Skeletal muscle tissue (tissue), 4 donors: ENCODE measurements around the gene DUS3L. TPM values are rescaled to one million over a fixed set of nuclear protein-coding genes. Genes with fewer than 3 reads are reported as not detected.

ENCODE experiments used
- H3K27ac ChIP-seq: one replicate; pipeline ENCODE4 v1.7.0; 2013; ENCODE audit warnings: mild to moderate bottlenecking, low read depth, low read length, inconsistent platforms
- H3K27me3 ChIP-seq, 3 donors: one replicate each; pipeline ENCODE4 v1.7.0; 2013; ENCODE audit warnings: low read length in 3 of 3; ENCODE audit not compliant: control insufficient read depth in 3 of 3, insufficient read depth in 3 of 3
- H3K36me3 ChIP-seq, 3 donors: one replicate each; pipeline ENCODE4 v1.7.0; 2013; ENCODE audit warnings: low read length in 3 of 3; ENCODE audit not compliant: control insufficient read depth in 3 of 3, insufficient read depth in 3 of 3
- H3K4me1 ChIP-seq, 3 donors: one replicate each; pipeline ENCODE4 v1.7.0; 2013; ENCODE audit warnings: low read length in 3 of 3, mild to moderate bottlenecking in 3 of 3; ENCODE audit not compliant: control insufficient read depth in 3 of 3, insufficient read depth in 3 of 3
- H3K4me3 ChIP-seq, 3 donors: one replicate each; pipeline ENCODE4 v1.7.0; 2013; ENCODE audit warnings: low read length in 3 of 3
- H3K9ac ChIP-seq, 3 donors: one replicate each; pipeline ENCODE4 v1.7.0; 2013; ENCODE audit warnings: low read length in 3 of 3, mild to moderate bottlenecking in 3 of 3, moderate library complexity in 2 of 3, low read depth in 1 of 3
- H3K9me3 ChIP-seq, 3 donors: one replicate each; pipeline ENCODE4 v1.7.0; 2013; ENCODE audit warnings: low read length in 3 of 3; ENCODE audit not compliant: control insufficient read depth in 3 of 3
- total RNA-seq: library from RNA; depleted of rRNA; stranded (reverse); fragments of >200 nt; gene quantifications from one replicate; pipeline ENCODE4 v1.2.3, GENCODE V29; 2014
- donor health status: Osteomylitis.

DUS3L gene, protein sequence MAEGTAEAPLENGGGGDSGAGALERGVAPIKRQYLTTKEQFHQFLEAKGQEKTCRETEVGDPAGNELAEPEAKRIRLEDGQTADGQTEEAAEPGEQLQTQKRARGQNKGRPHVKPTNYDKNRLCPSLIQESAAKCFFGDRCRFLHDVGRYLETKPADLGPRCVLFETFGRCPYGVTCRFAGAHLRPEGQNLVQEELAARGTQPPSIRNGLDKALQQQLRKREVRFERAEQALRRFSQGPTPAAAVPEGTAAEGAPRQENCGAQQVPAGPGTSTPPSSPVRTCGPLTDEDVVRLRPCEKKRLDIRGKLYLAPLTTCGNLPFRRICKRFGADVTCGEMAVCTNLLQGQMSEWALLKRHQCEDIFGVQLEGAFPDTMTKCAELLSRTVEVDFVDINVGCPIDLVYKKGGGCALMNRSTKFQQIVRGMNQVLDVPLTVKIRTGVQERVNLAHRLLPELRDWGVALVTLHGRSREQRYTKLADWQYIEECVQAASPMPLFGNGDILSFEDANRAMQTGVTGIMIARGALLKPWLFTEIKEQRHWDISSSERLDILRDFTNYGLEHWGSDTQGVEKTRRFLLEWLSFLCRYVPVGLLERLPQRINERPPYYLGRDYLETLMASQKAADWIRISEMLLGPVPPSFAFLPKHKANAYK
- 15.7 TPM for total RNA-seq

DNA sequence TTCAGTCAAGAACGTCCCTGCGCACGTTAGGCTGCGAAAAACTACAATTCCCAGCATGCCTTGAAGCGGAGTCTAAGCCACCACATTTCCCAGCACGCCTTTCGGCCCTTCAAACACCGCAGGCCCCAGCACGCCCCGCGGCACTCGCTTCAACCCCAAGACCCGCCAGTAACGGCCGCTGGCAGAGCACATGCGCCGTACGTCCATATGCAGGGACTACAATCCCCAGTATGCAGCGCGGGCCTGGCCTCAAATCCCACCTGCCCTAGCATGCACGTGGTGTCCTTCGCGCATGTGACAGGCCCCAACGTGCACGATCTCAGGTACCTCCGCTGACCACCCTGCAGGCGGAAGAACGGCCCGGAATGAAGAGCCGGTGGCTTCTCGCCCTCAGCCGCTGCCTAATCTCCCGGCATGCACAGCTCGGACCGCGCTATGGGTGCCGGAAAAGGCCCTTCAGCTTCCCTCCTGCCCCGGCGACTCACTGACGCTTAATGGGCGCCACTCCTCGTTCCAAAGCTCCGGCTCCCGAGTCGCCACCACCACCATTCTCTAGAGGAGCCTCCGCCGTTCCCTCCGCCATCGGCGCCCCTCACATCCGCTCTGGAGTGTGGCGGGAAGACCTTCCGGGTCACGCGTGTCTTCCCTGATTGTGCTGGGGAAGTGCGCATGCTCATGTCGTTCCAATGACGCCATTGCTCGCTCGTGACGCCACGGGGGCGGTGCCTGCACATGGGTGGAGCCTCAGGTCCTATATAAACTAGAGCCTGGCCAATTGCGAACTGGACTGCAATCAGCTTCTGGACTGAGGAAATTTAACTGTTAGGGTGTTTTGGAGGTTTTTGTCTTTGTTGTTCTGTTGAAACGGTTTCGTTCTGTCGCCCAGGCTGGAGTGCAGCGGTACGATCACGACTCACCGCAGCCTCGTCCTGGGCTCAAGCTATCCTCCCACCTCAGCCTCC is at the start of gene DUS3L:
DUS3L (minus strand) TSS at position 605 of the 962 bp plus-strand sequence; CDS start at position 583, 22 bp downstream.
- Histone ChIP-seq H3K9ac (peak within 1 kb of the TSS; percentile 96 to 98 (median 98)), H3K27ac (peak within 1 kb of the TSS; percentile 99), H3K36me3 (peaks cover 38 to 41% (median 39%) of the 10 kb centered on the region in 3 donors), H3K4me3 (peak within 1 kb of the TSS; percentile 98 to 99 (median 98)), H3K27me3 (peaks cover 0 to 4% (median 0%) of the 10 kb centered on the region in 3 donors), H3K9me3 (peaks cover 0 to 3% (median 0%) of the 10 kb centered on the region in 3 donors), H3K4me1 (peaks cover 7 to 12% (median 7%) of the 10 kb centered on the region in 3 donors)

DNA sequence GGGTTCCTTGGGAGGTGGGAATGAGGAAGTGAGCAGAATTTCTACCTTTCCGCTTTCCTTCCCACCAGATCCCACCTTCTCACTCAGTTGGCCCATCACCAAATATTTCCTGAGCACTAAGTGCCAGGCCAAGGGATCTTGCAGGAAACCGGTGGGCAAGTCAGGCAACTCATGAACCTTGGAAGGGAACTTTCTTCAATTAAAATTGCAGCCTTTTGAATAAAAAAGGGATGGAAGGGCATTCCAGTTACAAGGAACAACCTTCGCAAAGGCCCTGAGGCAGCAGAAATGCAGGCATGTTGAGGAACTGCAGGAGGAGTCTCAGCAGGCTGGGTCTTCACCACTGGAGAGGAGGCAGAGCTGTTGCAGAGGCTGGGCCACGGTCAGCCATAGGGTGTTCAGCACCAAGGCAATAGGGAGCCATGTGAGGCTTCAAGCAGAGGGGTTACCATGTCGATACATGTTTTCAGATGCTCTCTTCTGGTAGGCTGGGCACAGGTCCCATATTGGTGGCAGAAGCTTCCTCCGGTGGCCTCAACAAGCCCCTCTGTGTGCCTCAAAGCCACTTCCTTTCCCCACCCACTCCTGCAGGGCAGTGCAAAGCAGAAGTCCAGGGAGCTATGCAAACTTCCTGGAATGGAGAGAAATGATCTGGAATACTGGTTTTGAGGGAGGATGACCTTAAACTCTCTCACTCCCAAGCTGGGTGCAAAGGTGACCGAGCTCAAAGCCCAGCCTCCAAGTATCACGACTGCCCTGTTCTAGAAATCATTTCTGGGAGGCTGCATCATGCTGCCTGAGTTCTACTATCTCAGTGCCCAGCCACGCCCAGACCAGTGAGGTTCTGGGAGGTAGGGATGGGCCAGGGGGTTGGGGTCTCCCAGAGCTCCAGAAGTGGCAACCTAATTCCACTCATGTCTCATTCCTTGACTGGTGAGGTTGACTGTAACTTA is 48.4 kb upstream of the DUS3L start, which contains the start of gene FUT6:
FUT6 (minus strand) TSS at position 638 of the 953 bp plus-strand sequence. CDS start 7,135 bp downstream, outside the sequence.
- Histone ChIP-seq H3K4me1 (no peaks in the 10 kb centered on the region), H3K4me3 (no peak within 1 kb of the TSS), H3K9ac (no peak within 1 kb of the TSS), H3K36me3 (no peaks in the 10 kb centered on the region), H3K27me3 (peaks cover 3 to 13% (median 9%) of the 10 kb centered on the region in 3 donors), H3K27ac (no peak within 1 kb of the TSS), H3K9me3 (no peaks in the 10 kb centered on the region)

DNA sequence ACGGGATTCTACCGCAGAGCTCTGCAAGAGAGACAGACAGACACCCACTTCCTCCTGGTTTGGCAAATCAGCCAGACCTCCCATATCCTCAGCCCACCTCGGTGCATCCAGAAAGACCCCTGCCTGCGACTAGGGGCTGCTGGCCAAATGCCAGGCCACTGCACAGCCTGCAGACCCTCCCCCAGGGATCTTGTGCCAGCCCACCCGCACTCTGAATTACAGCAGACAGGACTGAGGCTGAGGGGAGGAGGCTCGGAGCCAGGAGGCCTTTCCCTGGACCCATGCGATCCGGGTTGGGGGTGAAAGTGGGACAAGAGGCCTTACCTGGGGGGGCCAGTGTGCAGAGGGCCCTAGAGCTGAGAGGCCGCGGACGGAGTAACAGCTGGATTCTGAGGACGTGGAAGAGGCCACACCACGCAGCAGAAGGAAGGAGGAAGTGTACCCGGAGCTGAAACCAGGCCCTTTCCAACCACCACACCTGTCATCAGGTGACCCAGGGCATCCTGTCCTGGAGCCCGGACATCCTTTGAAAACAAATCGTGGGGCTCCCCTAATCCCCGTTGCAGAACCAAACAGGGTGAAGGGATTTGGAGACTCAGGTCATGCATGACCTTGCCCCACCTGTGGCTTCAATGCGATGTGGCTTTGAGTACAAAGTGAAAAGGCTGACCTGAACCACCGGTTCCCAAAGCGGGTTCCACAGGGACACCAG is 47.5 kb upstream of the DUS3L start:
- H3K4me1 ChIP-seq = no peaks in the 10 kb centered on the region
- H3K9me3 ChIP-seq = no peaks in the 10 kb centered on the region
- no peak overlapping the region for H3K4me3 ChIP-seq
- H3K36me3 ChIP-seq = no peaks in the 10 kb centered on the region
- H3K9ac ChIP-seq = no peak overlapping the region
- H3K27ac ChIP-seq = no peak overlapping the region
- H3K27me3 ChIP-seq = peaks cover 5 to 13% (median 9%) of the 10 kb centered on the region in 3 donors

DNA sequence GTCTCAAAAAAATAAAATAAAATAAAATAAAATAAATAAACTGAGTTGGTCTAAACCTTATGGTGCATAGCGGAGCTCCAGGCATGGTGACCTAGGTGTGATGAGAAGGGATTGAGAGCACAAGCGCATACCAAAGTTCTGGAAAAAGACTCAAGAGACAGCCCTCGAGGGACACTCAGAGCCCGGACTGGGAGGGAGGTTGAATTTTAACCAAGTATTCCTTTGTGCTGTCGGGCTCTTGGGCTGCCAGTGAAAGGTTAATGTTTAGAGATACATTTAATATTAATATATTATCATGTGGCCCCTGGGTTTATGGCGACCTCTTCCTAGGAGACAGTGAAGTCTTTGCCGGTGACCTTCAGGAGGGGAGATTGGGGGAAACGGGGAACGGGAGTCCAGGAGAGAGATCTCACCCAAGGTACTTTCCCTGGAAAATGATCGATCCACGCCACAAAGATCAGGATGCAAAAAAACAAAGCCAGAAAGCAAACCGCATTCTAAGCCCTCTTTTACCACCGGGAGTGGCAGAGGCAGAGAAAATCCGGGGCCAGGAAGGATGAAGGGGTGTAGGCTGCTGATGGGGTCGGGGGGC is 46.9 kb upstream of the DUS3L start:
- H3K36me3 ChIP-seq = no peaks in the 10 kb centered on the region
- no peak overlapping the region for H3K27ac ChIP-seq
- no peak overlapping the region for H3K9ac ChIP-seq
- no peaks in the 10 kb centered on the region for H3K9me3 ChIP-seq
- H3K27me3 ChIP-seq = peaks cover 6 to 16% (median 9%) of the 10 kb centered on the region in 3 donors
- H3K4me1 ChIP-seq = no peaks in the 10 kb centered on the region
- no peak overlapping the region for H3K4me3 ChIP-seq

DNA sequence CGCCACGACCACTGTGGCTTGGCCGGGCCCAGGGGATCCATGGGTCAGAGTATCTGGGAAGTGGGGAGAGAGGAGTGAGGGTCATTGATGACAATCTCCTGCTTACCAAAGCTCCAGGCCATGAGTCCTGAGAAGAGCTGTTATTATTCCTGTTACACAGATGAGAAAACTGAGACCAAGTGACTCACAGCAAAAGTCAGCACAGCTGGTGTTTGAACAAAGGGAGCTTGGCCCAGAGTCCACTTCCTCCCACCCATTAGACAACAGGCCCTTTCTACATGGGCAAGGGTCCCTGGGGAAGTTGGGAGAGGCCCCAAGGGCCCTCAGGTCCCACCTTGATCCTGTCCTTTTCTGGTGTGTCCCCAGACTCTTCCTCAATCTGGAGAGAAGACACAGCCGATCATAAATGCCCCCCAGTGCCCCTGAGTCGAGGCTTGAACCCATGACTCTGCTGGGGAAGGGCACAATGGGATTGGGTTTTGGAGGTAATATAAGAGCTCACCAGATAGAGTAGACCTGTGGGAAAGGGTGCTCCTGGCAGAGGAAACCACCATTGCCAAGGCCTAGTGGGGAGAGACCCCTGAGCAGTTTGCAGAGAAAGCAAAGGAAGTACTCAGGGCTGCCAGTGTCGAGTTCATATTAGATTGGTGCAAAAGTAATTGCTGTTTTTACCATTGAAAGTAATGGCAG is 41.7 kb upstream of the DUS3L start:
- Histone ChIP-seq H3K4me3 (no peak overlapping the region), H3K36me3 (no peaks in the 10 kb centered on the region), H3K4me1 (peaks cover 0 to 3% (median 0%) of the 10 kb centered on the region in 3 donors), H3K27ac (no peak overlapping the region), H3K27me3 (peaks cover 32 to 53% (median 33%) of the 10 kb centered on the region in 3 donors), H3K9me3 (no peaks in the 10 kb centered on the region), H3K9ac (no peak overlapping the region)

DNA sequence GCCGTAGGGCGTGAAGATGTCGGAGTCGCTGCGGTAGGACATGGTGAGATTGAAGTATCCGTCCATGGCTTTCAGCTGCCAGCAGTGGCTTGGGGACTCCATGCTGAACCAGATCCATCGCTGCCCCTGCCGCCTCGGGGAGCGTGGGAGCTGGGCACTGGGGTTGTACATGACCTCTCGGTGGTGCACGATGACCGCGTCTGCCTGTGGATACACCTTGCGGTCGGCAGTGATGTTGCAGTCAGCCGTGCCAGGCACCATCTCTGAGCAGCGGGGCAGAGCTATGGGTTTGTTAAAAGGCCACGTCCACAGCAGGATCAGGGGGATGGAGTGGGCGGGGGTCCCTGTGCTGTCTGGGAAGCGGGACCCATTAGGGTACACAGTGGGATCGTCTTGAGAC is 41.1 kb upstream of the DUS3L start:
- no peak overlapping the region for H3K9ac ChIP-seq
- H3K27ac ChIP-seq = no peak overlapping the region
- H3K9me3 ChIP-seq = no peaks in the 10 kb centered on the region
- H3K27me3 ChIP-seq = peaks cover 32 to 57% (median 33%) of the 10 kb centered on the region in 3 donors
- peaks cover 0 to 3% (median 0%) of the 10 kb centered on the region in 3 donors for H3K4me1 ChIP-seq
- H3K36me3 ChIP-seq = no peaks in the 10 kb centered on the region
- H3K4me3 ChIP-seq = no peak overlapping the region

DNA sequence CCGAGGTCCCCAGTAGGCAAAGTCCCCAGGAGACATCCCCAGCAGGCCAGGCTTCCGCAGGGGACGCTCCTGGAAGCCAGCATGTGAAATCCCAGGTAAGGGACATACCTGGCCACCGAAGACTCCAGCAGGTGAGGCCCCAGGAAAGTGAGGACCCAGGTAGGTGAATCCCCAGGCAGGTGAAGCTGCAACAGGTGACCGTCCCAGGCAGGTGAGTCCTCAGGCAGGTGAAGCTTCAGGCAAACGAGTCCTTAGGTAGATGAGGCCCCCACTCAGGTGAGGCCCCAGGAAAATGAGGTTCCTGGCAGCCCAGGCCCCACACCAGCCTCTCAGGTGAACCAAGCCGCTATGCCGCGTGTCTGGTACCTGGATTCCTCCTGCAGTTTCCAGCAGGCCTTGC is 40.2 kb upstream of the DUS3L start:
- Histone ChIP-seq H3K4me1 (peaks cover 0 to 3% (median 0%) of the 10 kb centered on the region in 3 donors), H3K27me3 (peaks cover 33 to 66% (median 35%) of the 10 kb centered on the region in 3 donors), H3K4me3 (no peak overlapping the region), H3K36me3 (no peaks in the 10 kb centered on the region), H3K27ac (no peak overlapping the region), H3K9ac (no peak overlapping the region), H3K9me3 (no peaks in the 10 kb centered on the region)
